ENCODE results near the gene PID1. TPM values are rescaled to one million over a fixed set of nuclear protein-coding genes. Genes with fewer than 3 reads are reported as not detected.

PID1 gene
- total and polyA plus RNA-seq, 12 donors: 4.5 to 81.9 (median 47.0) TPM

DNA sequence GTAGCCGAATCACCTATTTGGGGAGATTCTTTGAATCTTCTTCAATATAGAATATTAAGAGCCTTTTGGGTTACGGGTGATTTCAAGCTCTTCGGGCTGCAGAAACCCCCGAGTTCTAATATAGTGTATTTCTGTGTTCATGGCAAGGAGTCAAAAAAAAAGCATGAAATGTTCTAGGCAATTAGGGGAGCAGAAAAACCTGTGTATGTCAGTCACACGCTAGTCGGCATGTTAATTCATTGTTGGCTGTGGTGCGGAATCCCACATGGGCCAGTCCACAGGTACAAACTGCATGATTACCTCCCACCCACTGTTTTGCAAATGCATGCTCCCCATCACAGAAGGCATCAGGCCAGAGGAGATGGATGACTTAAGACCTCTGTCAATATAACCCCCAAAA lies 161.9 kb downstream of the PID1 start:
- 94 to 96% (median 95%) methylated on average over 7 of the region's 7 CpGs for WGBS, 4 donors
- no peaks in the 10 kb centered on the region for H3K27me3 ChIP-seq
- H3K27ac ChIP-seq: no peak overlapping the region
- TF ChIP-seq POLR2A (IDR thresholded peaks at IDR 0.05): no peak
- TF ChIP-seq, protein P1, sequence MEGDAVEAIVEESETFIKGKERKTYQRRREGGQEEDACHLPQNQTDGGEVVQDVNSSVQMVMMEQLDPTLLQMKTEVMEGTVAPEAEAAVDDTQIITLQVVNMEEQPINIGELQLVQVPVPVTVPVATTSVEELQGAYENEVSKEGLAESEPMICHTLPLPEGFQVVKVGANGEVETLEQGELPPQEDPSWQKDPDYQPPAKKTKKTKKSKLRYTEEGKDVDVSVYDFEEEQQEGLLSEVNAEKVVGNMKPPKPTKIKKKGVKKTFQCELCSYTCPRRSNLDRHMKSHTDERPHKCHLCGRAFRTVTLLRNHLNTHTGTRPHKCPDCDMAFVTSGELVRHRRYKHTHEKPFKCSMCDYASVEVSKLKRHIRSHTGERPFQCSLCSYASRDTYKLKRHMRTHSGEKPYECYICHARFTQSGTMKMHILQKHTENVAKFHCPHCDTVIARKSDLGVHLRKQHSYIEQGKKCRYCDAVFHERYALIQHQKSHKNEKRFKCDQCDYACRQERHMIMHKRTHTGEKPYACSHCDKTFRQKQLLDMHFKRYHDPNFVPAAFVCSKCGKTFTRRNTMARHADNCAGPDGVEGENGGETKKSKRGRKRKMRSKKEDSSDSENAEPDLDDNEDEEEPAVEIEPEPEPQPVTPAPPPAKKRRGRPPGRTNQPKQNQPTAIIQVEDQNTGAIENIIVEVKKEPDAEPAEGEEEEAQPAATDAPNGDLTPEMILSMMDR (IDR thresholded peaks at IDR 0.05): no peak
- no peaks in the 10 kb centered on the region for H3K36me3 ChIP-seq (replicated peaks in 1 of 2)
- H3K4me1 ChIP-seq (replicated peaks in 1 of 2): peaks cover 9 to 23% of the 10 kb centered on the region in 2 donors
- intact Hi-C loops (cut with DNase I): no loop called here
- H3K4me3 ChIP-seq: no peak overlapping the region
- H3K9me3 ChIP-seq (replicated peaks in 1 of 3): no peaks in the 10 kb centered on the region
- no peak for DNase-seq

DNA sequence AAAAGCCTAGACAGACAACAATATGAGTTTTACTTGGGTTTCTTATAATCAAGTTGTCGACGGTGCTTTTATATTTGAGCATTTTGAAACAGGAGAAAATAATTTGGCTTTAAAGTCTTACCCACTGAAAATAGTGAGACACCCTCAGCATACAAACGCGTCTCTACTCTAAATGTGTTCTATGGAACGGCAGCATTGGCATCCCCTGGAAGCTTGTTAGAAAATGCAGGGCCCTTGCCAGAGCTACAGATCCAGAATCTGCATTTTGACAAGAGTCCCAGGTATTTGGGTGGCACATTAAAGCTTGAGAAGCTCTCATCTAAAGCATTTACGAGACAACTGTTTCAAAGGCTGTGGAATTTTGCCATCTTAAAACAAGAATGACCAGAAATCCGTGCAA lies 163.5 kb downstream of the PID1 start:
- TF ChIP-seq, protein P1 (IDR thresholded peaks at IDR 0.05): no peak
- TF ChIP-seq POLR2A (IDR thresholded peaks at IDR 0.05): no peak
- Histone ChIP-seq H3K4me3 (no peak overlapping the region), H3K9me3 (replicated peaks in 1 of 3) (no peaks in the 10 kb centered on the region), H3K27me3 (no peaks in the 10 kb centered on the region), H3K4me1 (replicated peaks in 1 of 2) (peaks cover 9 to 26% of the 10 kb centered on the region in 2 donors), H3K36me3 (replicated peaks in 1 of 2) (no peaks in the 10 kb centered on the region), H3K27ac (no peak overlapping the region)
- DNase-seq: no peak
- intact Hi-C loops (cut with DNase I): no loop called here
- WGBS, 4 donors: 86 to 93% (median 91%) methylated on average over 7 of the region's 7 CpGs

DNA sequence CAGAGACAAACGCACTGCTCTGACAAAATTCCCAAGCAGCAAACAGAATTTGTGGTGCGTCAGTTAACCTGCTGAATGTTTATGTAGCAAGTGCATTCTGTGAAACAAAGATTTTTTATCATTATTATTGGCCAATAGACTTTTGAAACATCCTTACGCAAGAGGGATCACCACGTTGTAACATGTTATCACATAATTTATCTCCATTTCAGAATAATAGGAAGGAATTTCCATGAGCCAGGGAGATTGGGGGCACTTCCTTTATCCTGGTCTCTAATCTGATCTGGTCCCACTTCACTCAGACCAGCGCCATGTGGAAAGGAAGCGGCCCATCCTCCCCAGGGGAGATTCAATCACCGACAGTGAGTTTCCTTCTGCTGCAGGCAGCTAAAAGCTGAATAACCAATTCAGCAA lies 166.1 kb downstream of the PID1 start:
- DNase-seq: peak in 1 of 7 donors; percentile 41

DNA sequence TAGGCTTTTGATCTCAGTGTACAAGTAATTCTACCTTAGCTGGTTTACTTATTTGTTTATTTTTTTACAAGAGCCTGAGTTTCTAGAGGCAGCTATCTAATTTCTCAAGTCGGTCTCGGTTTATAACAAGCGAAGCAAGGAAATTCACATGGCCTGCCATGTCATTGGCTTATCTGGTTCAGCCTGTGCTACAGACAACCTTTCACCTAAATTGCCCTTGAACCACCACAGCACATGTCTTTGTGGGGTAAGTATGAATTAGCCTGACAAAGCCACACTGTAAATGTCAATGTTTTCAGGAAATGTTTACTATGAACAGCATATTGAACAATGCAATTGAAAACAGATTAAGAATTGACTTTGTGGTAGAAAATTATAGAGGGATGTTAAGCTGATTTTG lies 167.1 kb downstream of the PID1 start:
- 85 to 94% (median 93%) methylated on average over 3 of the region's 3 CpGs for WGBS, 4 donors
- Histone ChIP-seq H3K4me1 (replicated peaks in 1 of 2) (peaks cover 0 to 28% of the 10 kb centered on the region in 2 donors), H3K4me3 (no peak overlapping the region), H3K36me3 (replicated peaks in 1 of 2) (no peaks in the 10 kb centered on the region), H3K27me3 (no peaks in the 10 kb centered on the region), H3K27ac (peak overlapping the region in 1 of 5 donors; percentile 24), H3K9me3 (replicated peaks in 1 of 3) (no peaks in the 10 kb centered on the region)
- DNase-seq: no peak
- intact Hi-C loops (cut with DNase I): no loop called here
- no peak for TF ChIP-seq POLR2A (IDR thresholded peaks at IDR 0.05)
- TF ChIP-seq, protein P1 (IDR thresholded peaks at IDR 0.05): no peak

More for the DNA sequence above, 166.1 kb downstream of the PID1 start:
- H3K4me1 ChIP-seq (replicated peaks in 1 of 2): peaks cover 0 to 28% of the 10 kb centered on the region in 2 donors
- no peaks in the 10 kb centered on the region for H3K27me3 ChIP-seq
- WGBS, 4 donors: 52 to 60% (median 56%) methylated on average over 7 of the region's 7 CpGs
- TF ChIP-seq, protein P1 (IDR thresholded peaks at IDR 0.05): no peak
- no peak for TF ChIP-seq POLR2A (IDR thresholded peaks at IDR 0.05)
- H3K4me3 ChIP-seq: no peak overlapping the region
- H3K36me3 ChIP-seq (replicated peaks in 1 of 2): no peaks in the 10 kb centered on the region
- no peaks in the 10 kb centered on the region for H3K9me3 ChIP-seq (replicated peaks in 1 of 3)
- peak overlapping the region in 3 of 5 donors; percentile 24 to 52 (median 26) for H3K27ac ChIP-seq
- intact Hi-C loops (cut with DNase I): no loop called here
